Smooth muscle cell (in vitro differentiated cells): ENCODE results near the gene DACT2. TPM values are rescaled to one million over a fixed set of nuclear protein-coding genes. Genes with fewer than 3 reads are reported as not detected.
A peak's percentile ranks its signal among the peaks of the same experiment; 100 is the strongest.

Source experiments
- DNase-seq: peaks from one replicate; lab custom pipeline; 2025; ENCODE audit not compliant: unreplicated experiment; lab: John Stamatoyannopoulos, UW
- H2AFZ ChIP-seq: fragments of 200-600 bp; sonication (generic); 2 replicates; pipeline ENCODE4 v1.6.0; 2016; ENCODE audit warnings: antibody characterized with exemption, low read depth, mild to moderate bottlenecking
- H3F3A ChIP-seq: fragments of 200-600 bp; sonication (generic); 2 replicates; pipeline ENCODE4 v1.6.0; 2017; ENCODE audit warnings: antibody characterized with exemption, low read depth
- H3K27ac ChIP-seq: fragments of 200-600 bp; sonication (generic); 2 replicates; pipeline ENCODE4 v1.5.1; 2016; ENCODE audit warnings: low read depth, mild to moderate bottlenecking
- H3K27me3 ChIP-seq: fragments of 200-600 bp; sonication (generic); 2 replicates; pipeline ENCODE4 v1.6.1; 2016; ENCODE audit warnings: low read depth, mild to moderate bottlenecking
- H3K36me3 ChIP-seq: fragments of 200-600 bp; sonication (generic); 2 replicates; pipeline ENCODE4 v1.5.1; 2016; ENCODE audit warnings: low read depth
- H3K4me1 ChIP-seq: fragments of 200-600 bp; sonication (generic); 2 replicates; pipeline ENCODE4 v1.5.1; 2016; ENCODE audit warnings: low read depth
- H3K4me2 ChIP-seq: fragments of 200-600 bp; sonication (generic); 2 replicates; pipeline ENCODE4 v1.6.0; 2016; ENCODE audit warnings: mild to moderate bottlenecking
- H3K4me3 ChIP-seq: fragments of 200-600 bp; sonication (generic); 2 replicates; pipeline ENCODE4 v1.5.1; 2016; ENCODE audit warnings: mild to moderate bottlenecking
- H3K79me2 ChIP-seq: fragments of 200-600 bp; sonication (generic); 2 replicates; pipeline ENCODE4 v1.6.0; 2016; ENCODE audit warnings: low read depth, mild to moderate bottlenecking
- H3K9ac ChIP-seq: fragments of 200-600 bp; sonication (generic); 2 replicates; pipeline ENCODE4 v1.6.0; 2016; ENCODE audit warnings: low read depth
- H3K9me3 ChIP-seq: fragments of 200-600 bp; sonication (generic); replicated peaks from 2 replicates; pipeline ENCODE4 v1.5.1; 2016; ENCODE audit warnings: low read depth
- H4K20me1 ChIP-seq: fragments of 200-600 bp; sonication (generic); 2 replicates; pipeline ENCODE4 v1.6.0; 2016; ENCODE audit warnings: low read depth
- CTCF ChIP-seq: fragments of 200-600 bp; sonication (generic); IDR thresholded peaks from 2 replicates; pipeline ENCODE4 v1.5.1; 2017; ENCODE audit warnings: borderline replicate concordance, mild to moderate bottlenecking, antibody characterized with exemption; ENCODE audit not compliant: insufficient read depth, poor library complexity, severe bottlenecking
- WGBS: methylation state at CpG from one replicate; pipeline ENCODE4 v1.1.7; 2016; ENCODE audit warnings: low lambda C conversion rate; 5-methylcytosine and 5-hydroxymethylcytosine counted together
- polyA plus RNA-seq: library from polyadenylated mRNA; unstranded; fragments of >200 nt; fragmentation: Nextera tagmentation; extraction: Ambion mirVana; gene quantifications from 2 replicates; pipeline ENCODE4 v1.2.1, GENCODE V29; 2016
- total RNA-seq: library from RNA; depleted of rRNA; stranded (reverse); fragments of >200 nt; gene quantifications from 2 replicates; pipeline ENCODE4 v1.2.3, GENCODE V29; 2014

The DACT2 gene
- total and polyA plus RNA-seq, 2 experiments from 2014 or later = 0.06 to 0.18 TPM

- no peak overlapping the region for H3K4me2 ChIP-seq
- H3K27me3 ChIP-seq = peaks cover 54% of the 10 kb centered on the region
- H3K9ac ChIP-seq = no peak overlapping the region
- TF ChIP-seq CTCF = no peak
- H3K27ac ChIP-seq = no peak overlapping the region
- H3F3A ChIP-seq = peaks cover 11% of the 10 kb centered on the region
- no peak overlapping the region for H3K4me3 ChIP-seq
- peaks cover 13% of the 10 kb centered on the region for H3K4me1 ChIP-seq
- DNase-seq = no peak
- no peaks in the 10 kb centered on the region for H3K36me3 ChIP-seq
- no peak overlapping the region for H2AFZ ChIP-seq
- H3K9me3 ChIP-seq = peaks cover 5% of the 10 kb centered on the region
- H3K79me2 ChIP-seq = no peaks in the 10 kb centered on the region
- H4K20me1 ChIP-seq = no peaks in the 10 kb centered on the region
- WGBS = 54% methylated on average over 2 of the region's 2 CpGs
These were observed 3.4 kb upstream of the DACT2 start for GRCh38 chr6:168322966-168323365.

- Histone ChIP-seq H3K9me3 (peaks cover 5% of the 10 kb centered on the region), H2AFZ (no peak overlapping the region), H3K27ac (no peak overlapping the region), H3K4me1 (no peaks in the 10 kb centered on the region), H4K20me1 (no peaks in the 10 kb centered on the region), H3K27me3 (peaks cover 59% of the 10 kb centered on the region), H3K4me3 (no peak overlapping the region), H3K9ac (no peak overlapping the region), H3K4me2 (no peak overlapping the region), H3K36me3 (no peaks in the 10 kb centered on the region), H3F3A (no peaks in the 10 kb centered on the region), H3K79me2 (no peaks in the 10 kb centered on the region)
- TF ChIP-seq CTCF = no peak
- DNase-seq = no peak
- 91% methylated on average over 9 of the region's 9 CpGs for WGBS
These were observed 1.1 kb upstream of the DACT2 start for GRCh38 chr6:168320634-168321033.

GRCh38 chr6:168318579-168319278 lies 848 bp downstream of the DACT2 start:
- peaks cover 61% of the 10 kb centered on the region for H3K27me3 ChIP-seq
- no peak for TF ChIP-seq CTCF
- peak overlapping the region; percentile 90 for H3K4me2 ChIP-seq
- no peaks in the 10 kb centered on the region for H3K79me2 ChIP-seq
- 28% methylated on average over 33 of the region's 33 CpGs for WGBS
- H4K20me1 ChIP-seq = no peaks in the 10 kb centered on the region
- no peak overlapping the region for H3K27ac ChIP-seq
- no peaks in the 10 kb centered on the region for H3F3A ChIP-seq
- H3K9me3 ChIP-seq = peaks cover 5% of the 10 kb centered on the region
- no peak overlapping the region for H3K9ac ChIP-seq
- H3K36me3 ChIP-seq = no peaks in the 10 kb centered on the region
- H3K4me3 ChIP-seq = peak overlapping the region; percentile 61
- H3K4me1 ChIP-seq = peaks cover 14% of the 10 kb centered on the region
- no peak overlapping the region for H2AFZ ChIP-seq
- no peak for DNase-seq

- Histone ChIP-seq H3K9me3 (peaks cover 5% of the 10 kb centered on the region), H3K36me3 (no peaks in the 10 kb centered on the region), H2AFZ (no peak overlapping the region), H3K9ac (no peak overlapping the region), H3F3A (no peaks in the 10 kb centered on the region), H3K4me1 (peaks cover 16% of the 10 kb centered on the region), H3K4me2 (no peak overlapping the region), H4K20me1 (no peaks in the 10 kb centered on the region), H3K4me3 (peak overlapping the region; percentile 34), H3K27ac (no peak overlapping the region), H3K27me3 (peaks cover 54% of the 10 kb centered on the region), H3K79me2 (no peaks in the 10 kb centered on the region)
- TF ChIP-seq CTCF = no peak
- 72% methylated on average over 12 of the region's 12 CpGs for WGBS
- DNase-seq = no peak
These were observed 1.5 kb downstream of the DACT2 start for GRCh38 chr6:168318090-168318489.
